ENCODE results near the gene SPSB3.

The SPSB3 gene

DNA sequence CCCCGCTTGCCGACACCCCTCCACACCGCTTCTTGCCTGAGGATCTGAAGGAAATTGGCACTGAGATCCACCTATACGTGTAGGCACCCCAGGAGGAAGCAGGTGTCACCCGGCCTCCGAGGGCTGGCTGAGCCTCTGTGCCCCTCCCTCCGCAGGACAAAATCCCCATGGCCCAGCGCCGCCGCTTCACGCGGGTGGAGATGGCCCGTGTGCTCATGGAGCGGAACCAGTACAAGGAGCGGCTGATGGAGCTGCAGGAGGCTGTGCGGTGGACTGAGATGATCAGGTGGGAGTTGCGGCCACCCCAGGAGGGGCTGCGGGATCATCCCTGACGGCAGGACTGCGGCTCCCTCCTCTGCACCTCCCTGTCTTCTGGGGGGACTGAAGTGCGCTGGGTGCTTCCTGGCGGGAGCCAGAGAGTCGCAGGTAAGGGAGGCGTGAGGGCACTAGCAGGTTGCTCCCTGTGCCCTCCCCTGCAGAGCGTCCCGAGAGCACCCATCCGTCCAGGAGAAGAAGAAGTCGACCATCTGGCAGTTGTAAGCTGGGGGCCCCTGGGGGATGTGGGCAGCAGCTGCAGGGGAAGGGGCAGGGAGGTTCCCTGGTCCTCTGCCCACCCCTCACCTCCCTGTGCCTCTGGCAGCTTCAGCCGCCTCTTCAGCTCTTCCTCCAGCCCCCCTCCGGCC, 20.0 kb downstream of the SPSB3 start:
- no peak for DNase-seq

DNA sequence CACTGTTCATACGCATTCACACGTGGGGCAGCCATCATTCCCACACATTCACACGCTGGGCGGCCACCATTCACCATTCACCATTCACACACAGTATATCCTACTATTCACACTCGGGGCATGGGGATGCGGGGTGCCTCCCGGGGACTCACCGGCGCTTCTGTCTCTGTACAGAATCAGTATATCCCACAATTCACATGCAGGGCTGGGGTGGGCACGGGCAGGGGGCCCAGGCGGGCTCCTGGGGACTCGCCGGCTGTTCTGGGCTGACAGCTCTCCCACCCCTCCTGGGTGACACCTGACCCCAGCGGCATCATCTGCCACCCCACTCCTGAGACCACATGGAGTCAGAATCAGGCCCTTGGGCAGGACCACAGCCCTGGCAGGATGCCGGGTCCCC, 20.6 kb downstream of the SPSB3 start:
- no peak for DNase-seq

DNA sequence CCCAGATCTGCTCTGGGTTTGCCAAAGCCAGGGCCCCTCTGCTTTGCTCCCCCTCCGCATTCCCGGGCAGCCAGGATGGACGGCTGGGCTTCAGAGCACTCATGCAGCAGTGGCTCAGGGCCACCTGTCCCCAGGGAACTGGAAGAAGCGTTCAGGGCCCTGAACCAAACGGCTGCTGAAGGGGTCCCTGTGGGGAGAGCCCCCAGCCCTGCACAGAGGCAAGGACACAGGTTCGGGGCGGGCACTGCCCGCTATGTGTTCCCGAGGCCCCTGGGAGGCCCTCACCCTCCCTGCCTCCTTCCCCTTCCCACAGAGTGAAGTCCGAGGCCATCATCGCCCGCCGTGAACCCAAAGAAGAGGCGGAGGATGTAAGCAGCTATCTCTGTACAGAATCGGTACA, 21.5 kb downstream of the SPSB3 start:
- DNase-seq = no peak

DNA sequence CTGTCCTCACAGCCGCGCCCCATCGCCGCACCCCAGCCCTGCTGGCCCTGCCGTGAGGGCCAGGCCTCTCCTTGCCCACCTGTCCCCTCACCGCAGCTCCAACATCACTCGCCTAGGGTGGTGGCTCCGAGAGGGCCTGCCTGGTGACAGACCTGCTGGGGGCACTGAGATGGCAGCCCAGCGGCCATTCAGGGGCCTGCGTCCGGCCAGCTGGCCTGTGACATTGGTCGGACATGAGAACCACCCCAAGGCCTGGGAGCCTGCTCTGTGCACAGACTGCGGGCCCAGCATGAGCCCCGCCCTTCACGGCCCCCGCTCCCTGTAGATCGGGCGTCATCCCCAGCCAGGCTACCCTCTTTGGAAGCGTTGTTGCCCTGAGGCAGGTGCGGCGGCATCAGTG, 22.9 kb downstream of the SPSB3 start:
- no peak for DNase-seq

DNA sequence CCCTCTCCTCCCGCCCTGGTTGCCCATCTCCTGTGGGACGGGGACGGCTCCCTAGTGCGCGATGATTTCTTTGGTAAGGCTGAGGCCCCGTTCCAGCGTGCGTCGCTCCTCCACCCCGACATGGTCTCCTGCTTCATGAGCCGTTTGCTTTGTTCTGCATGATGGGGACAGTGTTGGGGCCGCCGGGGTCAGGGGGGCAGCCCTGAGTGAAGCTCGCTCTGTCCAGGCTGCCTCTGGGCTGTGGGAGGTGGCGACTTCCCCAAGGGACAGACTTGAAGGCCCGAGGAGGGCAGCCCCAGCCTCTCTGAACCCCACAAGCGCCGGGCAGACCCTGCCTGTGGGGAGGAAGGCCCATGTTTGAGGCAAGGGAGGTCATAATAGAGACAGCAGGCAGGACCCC, 23.4 kb downstream of the SPSB3 start:
- no peak for DNase-seq

DNA sequence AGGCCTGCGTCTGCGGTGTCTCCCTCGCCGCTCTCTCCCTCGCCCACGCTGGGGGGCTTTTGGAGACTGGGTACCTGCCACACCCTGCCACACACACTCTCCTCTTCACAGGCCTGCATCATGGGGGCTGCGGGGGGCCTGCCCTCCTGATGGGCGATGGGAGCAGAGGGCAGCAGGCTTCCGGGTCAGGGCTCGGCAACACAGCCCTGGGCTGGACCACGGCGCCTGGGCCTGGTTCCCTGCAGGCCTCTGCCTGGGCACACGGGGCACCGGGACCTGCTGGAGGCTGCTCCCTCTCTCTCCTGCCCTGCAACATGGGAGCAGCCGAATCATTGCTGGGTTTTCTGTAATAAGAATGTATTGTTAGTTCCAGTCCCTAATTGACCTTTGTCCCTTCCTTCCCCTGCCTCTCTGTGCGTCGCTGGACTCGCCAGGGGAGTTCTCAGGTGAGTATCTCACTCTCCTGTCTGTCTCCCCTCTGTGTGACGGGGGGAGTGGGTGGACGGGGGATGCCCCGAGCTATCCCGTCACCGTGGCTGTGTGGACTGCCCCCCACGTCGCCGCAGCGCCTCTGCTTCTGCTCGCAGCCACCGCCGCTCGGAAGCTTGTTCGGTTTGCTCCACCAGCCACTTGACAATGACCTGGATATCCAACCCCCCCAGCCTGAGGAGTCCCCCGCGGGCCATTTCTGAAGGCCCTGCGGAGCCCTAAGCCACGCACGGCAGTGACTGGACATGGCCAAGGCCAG, 24.5 kb downstream of the SPSB3 start:
- no peak for DNase-seq

DNA sequence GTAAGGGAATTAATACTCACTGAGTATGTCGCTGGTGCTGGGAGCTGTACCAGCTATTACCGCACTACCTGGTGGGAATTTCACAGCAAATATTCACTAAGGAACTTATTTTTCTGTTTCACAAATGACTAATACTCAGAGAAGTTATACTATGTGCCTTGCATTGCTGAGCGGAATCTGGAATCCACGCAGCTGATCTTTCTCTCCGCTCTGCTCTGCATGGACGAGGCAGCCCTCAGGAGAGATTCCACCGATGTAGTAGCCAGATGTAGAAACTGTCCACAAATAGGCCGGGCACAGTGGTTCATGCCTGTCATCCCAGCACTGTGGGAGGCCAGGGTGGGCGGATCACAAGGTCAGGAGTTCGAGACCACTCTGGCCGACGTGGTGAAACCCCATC, 28.2 kb downstream of the SPSB3 start:
- DNase-seq = no peak

DNA sequence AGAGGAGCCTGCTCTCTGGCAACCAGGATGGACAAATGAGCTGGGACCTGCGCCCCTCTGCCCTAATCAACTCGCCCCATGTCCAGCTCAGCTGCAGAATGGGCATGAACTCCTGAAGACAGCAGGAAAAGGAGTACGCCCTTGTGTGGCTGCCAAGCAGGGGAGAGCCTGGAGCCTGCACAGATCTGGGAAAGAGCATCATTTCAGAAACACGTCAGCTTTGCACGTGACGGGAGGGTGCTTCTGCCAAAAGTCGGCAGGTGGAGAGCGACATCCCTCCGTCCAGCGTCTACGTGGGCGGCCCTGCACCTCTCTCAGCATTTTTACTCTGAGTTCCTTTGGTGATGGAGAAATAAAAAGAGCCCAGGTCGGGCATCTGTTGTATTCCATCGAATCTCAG, 29.5 kb downstream of the SPSB3 start:
- DNase-seq = no peak

DNA sequence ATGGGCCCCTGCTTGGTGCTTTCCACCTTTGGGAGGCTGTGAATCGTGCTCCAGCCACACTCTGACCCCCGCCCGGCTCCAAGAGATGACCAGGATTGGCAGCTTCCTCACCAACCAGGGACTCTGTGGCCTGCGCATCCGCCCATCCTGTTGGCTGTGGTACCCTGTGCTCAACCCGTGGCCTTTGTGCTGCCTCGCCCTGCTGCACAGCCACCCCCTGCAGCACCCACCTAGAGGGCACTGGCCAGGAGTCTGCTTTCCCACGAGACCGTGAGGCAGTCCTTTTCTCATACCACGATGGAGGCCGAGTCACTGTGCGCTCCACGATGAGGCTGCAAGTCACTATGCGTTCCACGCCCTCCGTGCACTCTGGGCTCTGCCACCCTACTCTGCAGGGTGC, 30.4 kb downstream of the SPSB3 start:
- no peak for DNase-seq

DNA sequence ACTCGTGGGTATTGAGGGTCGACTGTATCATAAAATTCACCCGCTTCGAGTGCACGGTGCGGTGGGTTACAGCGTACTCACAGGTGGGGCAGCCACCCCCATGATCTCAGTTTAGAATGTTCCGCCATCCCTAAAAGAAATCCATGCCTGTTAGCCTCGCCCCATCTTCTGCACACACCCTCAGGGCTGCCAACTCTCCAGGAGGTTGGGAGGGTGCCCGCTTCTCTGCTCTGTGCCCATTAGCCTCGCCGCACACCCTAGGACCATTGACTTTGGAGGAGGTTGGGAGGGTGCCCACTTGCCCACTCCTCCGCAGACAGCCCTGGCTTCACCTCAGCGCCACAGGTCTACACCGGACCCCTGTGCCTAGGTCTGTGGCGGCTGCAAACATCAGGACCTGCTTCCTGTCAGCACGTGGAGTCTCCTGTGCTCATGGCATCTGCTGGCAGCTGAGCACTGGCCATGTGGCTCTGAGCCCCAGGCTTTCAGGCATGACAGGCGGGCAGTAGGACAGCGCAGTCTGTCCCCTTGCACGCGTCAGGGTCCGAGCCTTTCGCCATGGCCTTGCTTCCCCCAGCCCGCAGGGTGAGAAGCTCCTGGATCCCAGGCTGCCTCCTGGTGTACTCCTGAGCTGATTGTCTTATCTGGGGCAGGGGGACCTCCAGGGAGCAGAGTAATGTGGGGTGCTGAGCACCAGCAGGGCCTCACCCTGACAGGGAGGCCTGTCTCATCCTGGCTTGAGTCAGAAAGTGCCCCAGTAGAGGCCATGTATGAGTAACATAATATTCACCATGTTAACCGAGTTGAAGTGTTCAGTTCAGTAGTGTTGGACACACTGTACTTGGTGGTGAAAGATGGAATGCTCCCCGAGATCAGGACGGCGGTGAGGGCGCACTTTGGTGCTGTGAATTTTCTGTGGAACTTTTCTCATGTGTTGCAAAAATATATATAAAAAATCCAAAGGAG, 32.9 kb downstream of the SPSB3 start:
- DNase-seq = no peak

DNA sequence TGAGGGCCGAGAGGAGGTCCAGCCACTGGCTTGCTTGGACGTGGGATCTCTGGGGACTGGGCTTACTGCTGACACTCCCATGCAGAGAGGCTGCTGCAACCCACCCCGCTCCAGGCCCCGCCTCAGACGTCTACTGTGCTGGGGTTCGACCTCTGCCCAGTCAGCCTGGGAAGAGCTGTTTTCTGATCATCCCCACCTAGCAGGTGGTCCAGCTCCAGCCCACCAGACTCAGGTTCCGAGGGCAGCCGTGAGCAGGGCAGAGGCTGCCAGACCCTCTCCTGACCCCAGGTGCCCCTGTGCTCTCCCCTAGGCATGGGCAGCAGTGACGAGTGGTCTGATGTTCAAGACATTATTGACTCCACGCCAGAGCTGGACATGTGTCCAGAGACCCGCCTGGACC, 34.4 kb downstream of the SPSB3 start:
- no peak for DNase-seq

DNA sequence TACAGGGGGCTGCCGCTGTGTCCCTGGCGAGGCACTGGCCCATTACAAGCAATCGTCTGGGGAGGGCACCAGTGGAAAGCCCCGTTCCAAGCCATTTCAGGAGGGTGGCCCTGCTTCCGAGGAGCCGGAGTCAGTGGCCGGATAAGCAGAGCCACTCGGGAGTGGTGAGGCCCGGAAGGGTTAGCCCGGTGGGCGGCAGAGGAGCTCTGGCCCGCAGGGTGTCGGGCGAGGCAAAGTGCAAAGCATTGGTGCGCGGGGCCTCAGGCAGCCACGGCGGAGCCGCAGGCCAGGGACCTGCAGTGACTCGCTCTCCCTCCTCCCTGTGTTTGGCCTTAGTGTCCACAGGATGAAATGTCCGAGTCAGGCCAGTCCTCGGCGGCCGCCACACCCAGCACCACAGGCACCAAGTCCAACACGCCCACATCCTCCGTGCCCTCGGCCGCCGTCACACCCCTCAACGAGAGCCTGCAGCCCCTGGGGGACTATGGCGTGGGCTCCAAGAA, 35.6 kb downstream of the SPSB3 start:
- DNase-seq = no peak

DNA sequence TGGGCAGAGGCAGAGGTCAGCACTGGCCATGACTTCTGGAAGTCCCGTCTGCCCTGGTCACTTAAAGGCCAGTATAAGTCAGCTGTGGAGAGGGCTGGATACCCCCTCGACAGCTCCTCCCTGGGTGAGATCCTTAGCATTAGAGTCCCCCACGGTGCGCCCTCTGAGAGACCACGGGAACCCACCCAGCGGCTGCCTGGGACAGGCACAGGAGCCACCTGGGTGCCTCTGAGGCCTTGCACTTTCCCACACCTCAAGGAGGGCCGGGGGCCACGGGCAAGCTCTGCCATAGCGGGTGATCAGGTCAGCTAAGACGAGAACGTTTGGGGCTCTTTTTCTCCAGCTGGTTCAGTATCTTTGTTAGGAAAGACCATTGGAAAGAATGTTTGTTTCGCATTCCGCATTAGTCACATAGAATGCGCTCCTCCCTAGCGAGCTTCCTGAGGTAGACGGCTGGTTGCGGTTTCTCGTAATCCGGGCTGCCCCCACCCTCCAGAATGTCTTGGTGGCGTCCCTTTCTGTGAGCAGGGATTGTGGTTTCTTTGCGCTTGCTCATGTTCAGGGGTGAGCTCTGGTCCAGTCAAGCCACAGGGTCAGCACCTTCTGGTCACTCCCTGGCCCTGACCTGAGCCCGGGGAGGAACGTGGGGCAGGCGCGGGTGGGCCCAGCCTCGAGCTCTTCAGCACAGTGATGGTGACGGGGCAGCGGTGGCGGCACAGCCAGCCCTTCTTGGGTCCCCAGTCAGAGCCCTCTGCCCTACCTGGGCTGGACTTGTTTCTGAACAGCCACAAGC, 36.3 kb downstream of the SPSB3 start:
- peak; percentile 83 for DNase-seq

DNA sequence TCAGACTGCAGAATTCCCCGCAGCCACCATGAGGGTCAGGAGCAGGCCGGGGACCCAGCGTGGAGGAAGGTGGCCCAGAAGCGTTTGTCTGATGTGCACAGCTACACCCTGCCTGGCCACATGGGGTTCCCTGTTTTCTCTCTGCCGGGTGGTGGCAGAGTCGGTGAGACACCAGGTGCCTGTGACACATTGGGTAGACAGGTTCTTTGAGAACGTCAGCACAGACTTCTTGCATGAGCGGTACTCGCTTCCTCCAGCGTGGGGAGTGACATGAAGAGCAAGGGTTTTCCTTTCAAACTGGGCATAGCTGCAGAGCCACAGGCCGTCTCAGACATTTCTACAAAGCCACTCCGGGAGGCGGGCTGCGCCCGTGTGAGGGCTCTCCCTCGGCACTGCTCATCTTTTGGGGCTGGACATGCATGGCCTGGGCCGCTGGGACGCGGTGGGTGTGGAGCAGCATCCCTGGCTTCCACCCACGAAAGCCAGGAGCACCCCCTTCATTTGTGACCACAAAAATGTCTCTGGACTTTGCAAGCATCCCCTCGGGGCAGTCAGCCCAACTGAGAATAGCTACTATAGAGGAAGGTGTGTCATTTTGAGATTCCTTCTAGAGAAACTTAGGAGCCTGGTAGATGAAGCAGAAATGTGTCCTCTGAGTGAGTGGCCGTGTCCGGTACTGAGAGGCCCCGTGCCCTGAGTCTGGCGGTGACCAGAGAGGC, 37.0 kb downstream of the SPSB3 start:
- DNase-seq = no peak

DNA sequence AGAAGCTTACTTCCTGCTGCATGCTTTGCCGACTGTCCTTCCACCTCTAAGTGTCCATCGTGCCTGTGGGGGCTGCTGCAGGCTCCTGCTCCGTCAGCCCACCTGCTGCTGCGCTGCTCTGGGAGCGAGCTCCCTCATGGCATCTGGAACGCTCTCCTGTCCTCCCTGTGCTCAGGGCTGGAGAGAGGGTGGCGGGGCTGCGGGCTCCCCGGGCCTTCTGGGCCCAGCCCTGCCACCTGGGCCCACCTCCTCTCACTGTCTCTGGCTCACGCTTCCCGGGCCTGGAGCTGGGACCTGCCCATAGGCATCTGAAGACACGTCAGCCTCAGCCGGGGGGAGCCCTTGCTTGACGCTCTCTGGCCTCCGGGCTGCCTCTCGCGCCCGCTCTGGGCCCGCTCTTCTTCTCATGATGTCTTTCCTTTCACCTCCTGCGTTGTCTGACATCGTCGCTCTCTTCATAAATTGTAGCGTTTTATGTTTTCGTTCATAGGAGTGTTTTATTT, 38.0 kb downstream of the SPSB3 start:
- DNase-seq = no peak

DNA sequence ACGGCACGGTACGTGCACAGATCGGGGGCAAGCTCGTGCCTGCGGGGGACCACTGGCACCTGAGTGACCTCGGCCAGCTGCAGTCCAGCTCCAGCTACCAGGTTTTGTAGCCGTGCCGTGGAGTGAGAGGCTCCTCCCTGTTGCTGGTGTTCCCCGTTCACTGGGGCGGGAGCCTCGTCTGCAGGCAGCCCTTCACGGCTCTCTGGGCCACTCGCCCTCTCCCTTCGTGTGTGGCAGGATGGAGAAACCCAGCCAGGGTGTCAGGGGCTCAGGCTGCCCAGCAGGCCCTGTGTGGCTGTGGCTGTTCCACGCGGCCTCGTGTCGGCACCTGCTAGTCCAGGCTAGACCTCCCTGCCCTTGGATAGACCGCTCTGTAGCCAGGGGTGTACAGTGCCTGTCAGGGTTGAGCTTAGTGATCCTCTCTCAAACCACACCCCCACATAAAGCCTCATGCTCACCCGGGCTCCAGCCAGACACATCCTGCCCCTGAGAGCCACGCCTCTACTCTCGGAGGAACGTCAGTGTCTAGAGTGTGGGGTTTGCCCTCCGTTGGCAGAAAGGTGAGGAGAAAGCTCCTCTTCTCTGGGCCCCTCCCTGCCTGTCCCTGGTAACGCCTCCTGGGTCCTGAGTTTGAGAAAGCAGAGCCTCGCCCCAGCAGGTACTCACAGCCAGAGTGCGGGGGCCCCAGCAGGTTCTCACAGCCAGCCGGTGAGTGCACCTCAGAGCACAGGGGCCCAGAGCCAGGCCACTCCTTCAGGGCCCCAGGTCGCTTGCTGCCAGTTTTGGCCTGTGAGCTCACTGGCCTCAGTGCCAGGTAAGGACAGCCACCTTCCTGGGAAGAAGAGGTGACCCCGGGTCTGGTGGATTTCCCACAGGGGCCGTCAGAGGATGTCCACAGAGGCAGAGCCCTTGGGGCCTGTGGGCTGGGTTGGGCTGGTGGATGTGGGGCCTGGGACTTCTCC, 38.7 kb downstream of the SPSB3 start:
- DNase-seq = no peak

DNA sequence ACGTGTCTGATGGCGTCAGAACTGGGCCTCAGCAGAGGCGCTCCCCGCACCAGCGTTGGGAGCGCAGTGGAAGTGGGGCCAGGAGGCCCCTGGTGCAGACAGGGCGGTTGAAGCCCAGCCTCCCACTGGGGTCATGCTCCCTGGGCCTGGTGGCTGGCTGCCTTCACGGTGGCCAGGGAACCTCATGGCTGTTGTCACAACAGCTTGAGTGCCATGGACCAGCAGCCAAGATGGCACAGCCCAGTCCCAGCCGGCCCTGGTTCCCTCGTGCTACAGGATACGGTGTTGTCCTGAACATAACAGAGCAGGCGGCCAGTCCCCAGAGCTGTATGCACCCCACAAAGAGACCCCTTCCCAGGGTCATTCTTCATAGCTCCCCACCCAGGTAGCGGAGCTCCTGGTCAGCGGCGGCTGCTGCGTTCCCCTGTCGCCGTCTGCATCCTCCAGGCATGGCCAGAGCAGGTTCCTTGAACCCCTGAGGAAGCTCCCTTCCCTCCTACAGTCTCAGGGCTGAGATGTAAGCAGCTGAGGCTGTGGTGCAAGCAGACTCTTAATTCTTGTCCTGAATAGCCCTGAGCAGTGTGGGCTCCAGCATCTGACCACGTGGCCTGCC, 40.7 kb downstream of the SPSB3 start:
- DNase-seq = no peak

DNA sequence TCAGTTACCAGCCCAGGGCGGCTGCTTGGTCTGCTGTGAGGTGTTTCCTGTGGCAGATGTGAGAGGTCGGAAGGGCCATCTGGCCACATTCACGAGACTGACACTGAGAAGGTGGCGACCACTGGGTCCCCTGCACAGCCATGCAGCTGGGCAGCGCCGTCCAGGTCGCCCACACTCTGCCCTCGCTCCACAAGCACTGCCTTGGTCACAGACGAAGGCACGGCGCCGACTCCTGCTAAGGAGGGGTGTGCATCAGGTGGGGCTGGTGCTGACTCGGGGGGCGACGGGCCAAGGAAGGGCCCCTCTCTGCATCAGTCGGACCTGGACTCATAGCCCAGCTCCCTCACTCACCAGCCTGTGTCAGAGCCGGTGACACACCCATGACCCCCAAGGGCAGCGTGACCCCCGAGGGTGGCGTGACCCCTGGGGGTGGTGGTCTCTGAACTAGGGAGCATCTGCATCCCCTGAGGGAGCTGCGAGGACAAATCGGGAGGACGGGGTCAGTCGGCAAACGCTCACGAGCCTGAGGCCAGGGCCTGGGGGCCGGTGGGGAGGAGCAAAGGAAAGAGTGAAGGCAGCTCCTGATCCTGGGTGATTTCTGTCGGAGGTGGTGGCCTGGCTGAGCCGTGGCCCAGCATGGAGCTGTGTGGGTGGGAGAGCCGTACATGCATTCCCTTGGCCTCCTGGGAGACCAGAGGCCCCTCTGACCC, 41.4 kb downstream of the SPSB3 start:
- no peak for DNase-seq

DNA sequence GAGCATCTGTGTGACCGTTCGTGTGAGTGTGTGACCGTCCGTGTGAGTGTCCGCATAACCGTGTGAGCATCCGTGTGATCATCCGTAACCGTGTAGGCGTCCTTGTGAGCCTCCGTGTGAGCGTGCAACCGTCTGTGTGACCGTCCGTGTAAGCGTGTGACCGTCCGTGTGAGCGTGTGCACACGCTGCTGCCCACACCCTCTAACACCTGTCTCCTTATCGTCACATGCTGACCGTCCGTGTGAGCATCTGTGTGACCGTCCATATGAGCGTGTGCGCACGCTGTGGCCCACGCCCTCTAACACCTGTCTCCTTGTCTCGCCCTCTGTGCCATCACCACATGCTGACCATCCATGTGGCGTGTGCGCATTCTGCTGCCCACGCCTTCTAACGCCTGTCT, 42.1 kb downstream of the SPSB3 start:
- no peak for DNase-seq

Measured in 8988T (cell line).